GM23338 (cell line): ENCODE results near the gene CACUL1. TPM values are rescaled to one million over a fixed set of nuclear protein-coding genes. Genes with fewer than 3 reads are reported as not detected.

Experiments
- ATAC-seq: fragments of 200-7000 bp; cut with Tn5 transposase; 3 replicates; pipeline ENCODE4 v1.9.1; 2020
- DNase-seq: peaks from one replicate; pipeline ENCODE4 v3.0.0-alpha.2; 2015; ENCODE audit warnings: low spot score
- H2AFZ ChIP-seq: fragments of 200-600 bp; sonication (generic); 2 replicates; pipeline ENCODE4 v1.8.0; 2016; ENCODE audit warnings: antibody characterized with exemption, mild to moderate bottlenecking, moderate library complexity
- H3F3A ChIP-seq: fragments of 200-600 bp; sonication (generic); replicated peaks from 2 replicates; pipeline ENCODE4 v1.8.0; 2017; ENCODE audit warnings: antibody characterized with exemption, mixed run types, low read depth
- H3K27ac ChIP-seq: fragments of 200-600 bp; sonication (generic); 2 replicates; pipeline ENCODE4 v1.6.1; 2016; ENCODE audit warnings: low read depth
- H3K27me3 ChIP-seq: fragments of 200-600 bp; sonication (generic); 2 replicates; pipeline ENCODE4 v1.8.0; 2016; ENCODE audit warnings: mild to moderate bottlenecking, mixed run types, moderate library complexity; ENCODE audit not compliant: insufficient read depth
- H3K36me3 ChIP-seq: fragments of 200-600 bp; sonication (generic); 2 replicates; pipeline ENCODE4 v1.8.0; 2016; ENCODE audit warnings: mild to moderate bottlenecking; ENCODE audit not compliant: insufficient read depth
- H3K4me1 ChIP-seq: fragments of 200-600 bp; sonication (generic); 2 replicates; pipeline ENCODE4 v1.8.0; 2016; ENCODE audit warnings: mild to moderate bottlenecking, moderate library complexity; ENCODE audit not compliant: insufficient read depth
- H3K4me2 ChIP-seq: fragments of 200-600 bp; sonication (generic); 2 replicates; pipeline ENCODE4 v1.7.1; 2017; ENCODE audit warnings: mixed run types
- H3K4me3 ChIP-seq: fragments of 200-600 bp; sonication (generic); 2 replicates; pipeline ENCODE4 v1.6.1; 2016; ENCODE audit warnings: mixed run types
- H3K79me2 ChIP-seq: fragments of 200-600 bp; sonication (generic); replicated peaks from 2 replicates; pipeline ENCODE4 v1.8.0; 2017; ENCODE audit warnings: mild to moderate bottlenecking; ENCODE audit not compliant: insufficient read depth
- H3K9me2 ChIP-seq: fragments of 200-600 bp; sonication (generic); 2 replicates; pipeline ENCODE4 v1.8.0; 2017; ENCODE audit not compliant: insufficient read depth
- H4K20me1 ChIP-seq: fragments of 200-600 bp; sonication (generic); replicated peaks from 2 replicates; pipeline ENCODE4 v1.8.0; 2017; ENCODE audit warnings: mild to moderate bottlenecking; ENCODE audit not compliant: insufficient read depth
- H3K27ac Mint-ChIP-seq: 2 replicates; pipeline ENCODE4 v1.8.0; 2020; ENCODE audit warnings: inconsistent platforms, mild to moderate bottlenecking, moderate library complexity, mixed read lengths
- H3K27me3 Mint-ChIP-seq: 3 replicates; pipeline ENCODE4 v1.8.0; 2022; ENCODE audit warnings: low read depth, mild to moderate bottlenecking, moderate library complexity, mixed read lengths, inconsistent platforms; ENCODE audit not compliant: insufficient read depth, poor library complexity
- H3K36me3 Mint-ChIP-seq: 3 replicates; pipeline ENCODE4 v1.8.0; 2021; ENCODE audit warnings: low read depth, mild to moderate bottlenecking, inconsistent platforms, moderate library complexity, mixed read lengths
- H3K4me1 Mint-ChIP-seq: 3 replicates; pipeline ENCODE4 v1.8.0; 2020; ENCODE audit warnings: mild to moderate bottlenecking, inconsistent platforms, mixed read lengths
- H3K4me3 Mint-ChIP-seq: 3 replicates; pipeline ENCODE4 v1.8.0; 2021; ENCODE audit warnings: moderate library complexity, mild to moderate bottlenecking, inconsistent platforms, mixed read lengths
- H3K9me3 Mint-ChIP-seq: 3 replicates; pipeline ENCODE4 v1.8.0; 2020; ENCODE audit warnings: moderate library complexity, mild to moderate bottlenecking, inconsistent platforms, mixed read lengths
- CREB1 ChIP-seq: fragments of 250-450 bp; sonication (Bioruptor Pico); IDR thresholded peaks from 2 replicates; pipeline ENCODE4 v1.5.0; 2020; ENCODE audit warnings: low read depth, mild to moderate bottlenecking, moderate library complexity
- EZH2phosphoT487 ChIP-seq: fragments of 200-600 bp; sonication (generic); IDR thresholded peaks from one replicate; pipeline ENCODE4 v1.8.1; 2018; ENCODE audit warnings: antibody characterized with exemption; ENCODE audit not compliant: unreplicated experiment
- POLR2AphosphoS5 ChIP-seq: IDR thresholded peaks from 2 replicates; pipeline ENCODE4 v1.6.1; 2016; ENCODE audit warnings: antibody characterized with exemption, low read depth
- ZNF114 ChIP-seq: fragments of 250-450 bp; sonication (Bioruptor Pico); IDR thresholded peaks from 2 replicates; pipeline ENCODE4 v1.5.0; 2020; ENCODE audit warnings: mild to moderate bottlenecking, moderate library complexity
- ZNF331 ChIP-seq: fragments of 250-450 bp; sonication (Bioruptor Pico); IDR thresholded peaks from 2 replicates; pipeline ENCODE4 v1.5.0; 2020; ENCODE audit warnings: low read depth, mild to moderate bottlenecking, moderate library complexity
- polyA plus RNA-seq: library from polyadenylated mRNA; unstranded; fragments of >200 nt; fragmentation: Nextera tagmentation; extraction: Ambion mirVana; gene quantifications from 2 replicates; pipeline ENCODE4 v1.2.1, GENCODE V29; 2016
- total RNA-seq: library from RNA; depleted of rRNA; stranded (reverse); fragments of >200 nt; shearing (Covaris generic); gene quantifications from 2 replicates; pipeline ENCODE4 v1.2.3, GENCODE V29; 2014
- TF ChIP-seq, protein P1 (sequence below), 2 experiments: fragments of 200-600 bp in 1 of 2; sonication (generic) in 1 of 2; conservative IDR thresholded peaks; 2 replicates each; pipeline versions ENCODE4 v1.5.1 to v1.6.1; 2016 to 2017; ENCODE audit warnings: antibody characterized with exemption in 2 of 2, low read depth in 2 of 2, mild to moderate bottlenecking in 2 of 2, moderate library complexity in 1 of 2
- TF ChIP-seq, protein P2 (sequence below): IDR thresholded peaks from 2 replicates; pipeline ENCODE4 v1.6.1; 2016; ENCODE audit warnings: antibody characterized with exemption
- TF ChIP-seq, protein P3 (sequence below): fragments of 250-450 bp; sonication (Bioruptor Pico); IDR thresholded peaks from 2 replicates; pipeline ENCODE4 v1.5.0; 2020; ENCODE audit warnings: mild to moderate bottlenecking, moderate library complexity

Gene CACUL1
- total and polyA plus RNA-seq, 2 experiments from 2014 or later = 46.4 to 59.4 TPM

DNA sequence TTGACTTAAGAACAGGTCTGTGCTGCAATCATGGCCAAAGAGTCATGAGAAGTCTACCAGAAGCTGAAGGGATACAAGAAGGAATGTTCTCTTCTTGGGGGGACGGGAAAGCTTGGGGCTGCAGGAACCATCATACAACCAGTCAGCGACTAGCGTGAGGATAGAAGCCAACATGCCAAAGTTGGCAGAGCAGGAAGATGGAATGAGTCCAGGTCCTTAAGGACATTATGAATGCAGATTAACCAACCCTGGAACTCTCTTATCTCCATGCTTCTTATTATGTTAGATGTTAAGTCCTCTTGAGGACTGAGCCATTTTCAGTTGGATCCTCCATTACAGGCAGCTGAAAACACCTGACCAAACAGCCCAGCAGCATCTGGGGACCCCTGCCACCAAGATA lies 17.2 kb upstream of the CACUL1 start:
- 0 out of 3 replicates have a peak, but pooled peaks cover 7% of the 10 kb centered on the region for H3K36me3 Mint-ChIP-seq
- Histone ChIP-seq H3F3A (no peaks in the 10 kb centered on the region), H3K27me3 (no peaks in the 10 kb centered on the region), H3K4me3 (no peak overlapping the region), H3K4me2 (no peak overlapping the region), H2AFZ (no peak overlapping the region), H3K27ac (no peak overlapping the region), H4K20me1 (no peaks in the 10 kb centered on the region), H3K36me3 (peaks cover 4% of the 10 kb centered on the region; the same call in 1 of the 2 replicates), H3K79me2 (no peaks in the 10 kb centered on the region), H3K4me1 (no peaks in the 10 kb centered on the region), H3K9me2 (no peaks in the 10 kb centered on the region)
- no peak for ATAC-seq
- no peak for DNase-seq
- peaks cover 26% of the 10 kb centered on the region for H3K9me3 Mint-ChIP-seq
- peaks cover 4% of the 10 kb centered on the region for H3K27me3 Mint-ChIP-seq
- TF ChIP-seq EZH2phosphoT487 (no peak), ZNF114 (CRISPR knock-in tag) (no peak), ZNF331 (CRISPR knock-in tag) (no peak), POLR2AphosphoS5 (no peak), CREB1 (CRISPR knock-in tag) (no peak)
- TF ChIP-seq, protein P1, sequence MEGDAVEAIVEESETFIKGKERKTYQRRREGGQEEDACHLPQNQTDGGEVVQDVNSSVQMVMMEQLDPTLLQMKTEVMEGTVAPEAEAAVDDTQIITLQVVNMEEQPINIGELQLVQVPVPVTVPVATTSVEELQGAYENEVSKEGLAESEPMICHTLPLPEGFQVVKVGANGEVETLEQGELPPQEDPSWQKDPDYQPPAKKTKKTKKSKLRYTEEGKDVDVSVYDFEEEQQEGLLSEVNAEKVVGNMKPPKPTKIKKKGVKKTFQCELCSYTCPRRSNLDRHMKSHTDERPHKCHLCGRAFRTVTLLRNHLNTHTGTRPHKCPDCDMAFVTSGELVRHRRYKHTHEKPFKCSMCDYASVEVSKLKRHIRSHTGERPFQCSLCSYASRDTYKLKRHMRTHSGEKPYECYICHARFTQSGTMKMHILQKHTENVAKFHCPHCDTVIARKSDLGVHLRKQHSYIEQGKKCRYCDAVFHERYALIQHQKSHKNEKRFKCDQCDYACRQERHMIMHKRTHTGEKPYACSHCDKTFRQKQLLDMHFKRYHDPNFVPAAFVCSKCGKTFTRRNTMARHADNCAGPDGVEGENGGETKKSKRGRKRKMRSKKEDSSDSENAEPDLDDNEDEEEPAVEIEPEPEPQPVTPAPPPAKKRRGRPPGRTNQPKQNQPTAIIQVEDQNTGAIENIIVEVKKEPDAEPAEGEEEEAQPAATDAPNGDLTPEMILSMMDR (conservative IDR thresholded peaks at IDR 0.05; ENCODE audit: low read depth in 2 of 2) = no peak
- TF ChIP-seq, protein P2, sequence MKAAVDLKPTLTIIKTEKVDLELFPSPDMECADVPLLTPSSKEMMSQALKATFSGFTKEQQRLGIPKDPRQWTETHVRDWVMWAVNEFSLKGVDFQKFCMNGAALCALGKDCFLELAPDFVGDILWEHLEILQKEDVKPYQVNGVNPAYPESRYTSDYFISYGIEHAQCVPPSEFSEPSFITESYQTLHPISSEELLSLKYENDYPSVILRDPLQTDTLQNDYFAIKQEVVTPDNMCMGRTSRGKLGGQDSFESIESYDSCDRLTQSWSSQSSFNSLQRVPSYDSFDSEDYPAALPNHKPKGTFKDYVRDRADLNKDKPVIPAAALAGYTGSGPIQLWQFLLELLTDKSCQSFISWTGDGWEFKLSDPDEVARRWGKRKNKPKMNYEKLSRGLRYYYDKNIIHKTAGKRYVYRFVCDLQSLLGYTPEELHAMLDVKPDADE = no peak
- TF ChIP-seq, protein P3, sequence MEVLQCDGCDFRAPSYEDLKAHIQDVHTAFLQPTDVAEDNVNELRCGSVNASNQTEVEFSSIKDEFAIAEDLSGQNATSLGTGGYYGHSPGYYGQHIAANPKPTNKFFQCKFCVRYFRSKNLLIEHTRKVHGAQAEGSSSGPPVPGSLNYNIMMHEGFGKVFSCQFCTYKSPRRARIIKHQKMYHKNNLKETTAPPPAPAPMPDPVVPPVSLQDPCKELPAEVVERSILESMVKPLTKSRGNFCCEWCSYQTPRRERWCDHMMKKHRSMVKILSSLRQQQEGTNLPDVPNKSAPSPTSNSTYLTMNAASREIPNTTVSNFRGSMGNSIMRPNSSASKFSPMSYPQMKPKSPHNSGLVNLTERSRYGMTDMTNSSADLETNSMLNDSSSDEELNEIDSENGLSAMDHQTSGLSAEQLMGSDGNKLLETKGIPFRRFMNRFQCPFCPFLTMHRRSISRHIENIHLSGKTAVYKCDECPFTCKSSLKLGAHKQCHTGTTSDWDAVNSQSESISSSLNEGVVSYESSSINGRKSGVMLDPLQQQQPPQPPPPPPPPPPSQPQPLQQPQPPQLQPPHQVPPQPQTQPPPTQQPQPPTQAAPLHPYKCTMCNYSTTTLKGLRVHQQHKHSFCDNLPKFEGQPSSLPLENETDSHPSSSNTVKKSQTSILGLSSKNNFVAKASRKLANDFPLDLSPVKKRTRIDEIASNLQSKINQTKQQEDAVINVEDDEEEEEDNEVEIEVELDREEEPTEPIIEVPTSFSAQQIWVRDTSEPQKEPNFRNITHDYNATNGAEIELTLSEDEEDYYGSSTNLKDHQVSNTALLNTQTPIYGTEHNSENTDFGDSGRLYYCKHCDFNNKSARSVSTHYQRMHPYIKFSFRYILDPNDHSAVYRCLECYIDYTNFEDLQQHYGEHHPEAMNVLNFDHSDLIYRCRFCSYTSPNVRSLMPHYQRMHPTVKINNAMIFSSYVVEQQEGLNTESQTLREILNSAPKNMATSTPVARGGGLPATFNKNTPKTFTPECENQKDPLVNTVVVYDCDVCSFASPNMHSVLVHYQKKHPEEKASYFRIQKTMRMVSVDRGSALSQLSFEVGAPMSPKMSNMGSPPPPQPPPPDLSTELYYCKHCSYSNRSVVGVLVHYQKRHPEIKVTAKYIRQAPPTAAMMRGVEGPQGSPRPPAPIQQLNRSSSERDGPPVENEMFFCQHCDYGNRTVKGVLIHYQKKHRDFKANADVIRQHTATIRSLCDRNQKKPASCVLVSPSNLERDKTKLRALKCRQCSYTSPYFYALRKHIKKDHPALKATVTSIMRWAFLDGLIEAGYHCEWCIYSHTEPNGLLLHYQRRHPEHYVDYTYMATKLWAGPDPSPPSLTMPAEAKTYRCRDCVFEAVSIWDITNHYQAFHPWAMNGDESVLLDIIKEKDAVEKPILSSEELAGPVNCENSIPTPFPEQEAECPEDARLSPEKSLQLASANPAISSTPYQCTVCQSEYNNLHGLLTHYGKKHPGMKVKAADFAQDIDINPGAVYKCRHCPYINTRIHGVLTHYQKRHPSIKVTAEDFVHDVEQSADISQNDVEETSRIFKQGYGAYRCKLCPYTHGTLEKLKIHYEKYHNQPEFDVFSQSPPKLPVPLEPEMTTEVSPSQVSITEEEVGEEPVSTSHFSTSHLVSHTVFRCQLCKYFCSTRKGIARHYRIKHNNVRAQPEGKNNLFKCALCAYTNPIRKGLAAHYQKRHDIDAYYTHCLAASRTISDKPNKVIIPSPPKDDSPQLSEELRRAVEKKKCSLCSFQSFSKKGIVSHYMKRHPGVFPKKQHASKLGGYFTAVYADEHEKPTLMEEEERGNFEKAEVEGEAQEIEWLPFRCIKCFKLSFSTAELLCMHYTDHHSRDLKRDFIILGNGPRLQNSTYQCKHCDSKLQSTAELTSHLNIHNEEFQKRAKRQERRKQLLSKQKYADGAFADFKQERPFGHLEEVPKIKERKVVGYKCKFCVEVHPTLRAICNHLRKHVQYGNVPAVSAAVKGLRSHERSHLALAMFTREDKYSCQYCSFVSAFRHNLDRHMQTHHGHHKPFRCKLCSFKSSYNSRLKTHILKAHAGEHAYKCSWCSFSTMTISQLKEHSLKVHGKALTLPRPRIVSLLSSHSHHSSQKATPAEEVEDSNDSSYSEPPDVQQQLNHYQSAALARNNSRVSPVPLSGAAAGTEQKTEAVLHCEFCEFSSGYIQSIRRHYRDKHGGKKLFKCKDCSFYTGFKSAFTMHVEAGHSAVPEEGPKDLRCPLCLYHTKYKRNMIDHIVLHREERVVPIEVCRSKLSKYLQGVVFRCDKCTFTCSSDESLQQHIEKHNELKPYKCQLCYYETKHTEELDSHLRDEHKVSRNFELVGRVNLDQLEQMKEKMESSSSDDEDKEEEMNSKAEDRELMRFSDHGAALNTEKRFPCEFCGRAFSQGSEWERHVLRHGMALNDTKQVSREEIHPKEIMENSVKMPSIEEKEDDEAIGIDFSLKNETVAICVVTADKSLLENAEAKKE = no peak
- H3K27ac Mint-ChIP-seq = no peak overlapping the region
- no peak overlapping the region for H3K4me3 Mint-ChIP-seq
- peaks cover 3% of the 10 kb centered on the region; the same call in 1 of the 3 replicates for H3K4me1 Mint-ChIP-seq
